PC-3 (cell line): Measurements from ENCODE around the gene MTG1. TPM values are rescaled to one million over a fixed set of nuclear protein-coding genes. Genes with fewer than 3 reads are reported as not detected.

ENCODE experiments used
- ATAC-seq: fragments of 200-7000 bp; cut with Tn5 transposase; 2 replicates; pipeline ENCODE4 v1.9.1; 2020; ENCODE audit warnings: mild to moderate bottlenecking, moderate library complexity
- BruUV-seq: library from RNA; stranded (reverse); fragments of 400-500 nt; replicated peaks from 2 replicates; lab custom pipeline; 2021; lab: Mats Ljungman, UMichigan
- CTCF ChIA-PET: fragments of 300-600 bp; sonication (Branson Sonifier 250); formaldehyde crosslinking; loops from one replicate; lab custom pipeline; 2022; ENCODE audit warnings: antibody characterized with exemption; lab: Charles Lee
- POLR2A ChIA-PET: fragments of 300-600 bp; sonication (Branson Sonifier 250); formaldehyde crosslinking; loops from one replicate; lab custom pipeline; 2022; ENCODE audit warnings: antibody characterized with exemption; ENCODE audit not compliant: unreplicated experiment; lab: Charles Lee
- DNase-seq: peaks from one replicate; pipeline ENCODE4 v3.0.0-alpha.2; 2015
- H2AFZ ChIP-seq: fragments of 300-600 bp; sonication (generic); 2 replicates; pipeline ENCODE4 v1.6.0; 2016; ENCODE audit warnings: antibody characterized with exemption, low read length
- H3F3A ChIP-seq: fragments of 300-600 bp; sonication (generic); one replicate; pipeline ENCODE4 v1.6.0; 2017; ENCODE audit warnings: antibody characterized with exemption, low read length, control low read depth, mild to moderate bottlenecking; ENCODE audit not compliant: unreplicated experiment
- H3K27ac ChIP-seq: fragments of 300-600 bp; sonication (generic); 2 replicates; pipeline ENCODE4 v1.5.1; 2016; ENCODE audit warnings: mild to moderate bottlenecking, low read length
- H3K27me3 ChIP-seq: fragments of 300-600 bp; sonication (generic); 2 replicates; pipeline ENCODE4 v1.6.1; 2016; ENCODE audit warnings: low read length, mixed read lengths
- H3K36me3 ChIP-seq: fragments of 300-600 bp; sonication (generic); 2 replicates; pipeline ENCODE4 v1.6.1; 2016; ENCODE audit warnings: low read depth, mixed run types, low read length, mixed read lengths
- H3K4me1 ChIP-seq: fragments of 300-600 bp; sonication (generic); 2 replicates; pipeline ENCODE4 v1.5.1; 2016; ENCODE audit warnings: low read length; ENCODE audit not compliant: insufficient read depth
- H3K4me2 ChIP-seq: fragments of 300-600 bp; sonication (generic); 2 replicates; pipeline ENCODE4 v1.6.0; 2016; ENCODE audit warnings: low read length
- H3K4me3 ChIP-seq: fragments of 300-600 bp; sonication (generic); 2 replicates; pipeline ENCODE4 v1.5.1; 2016; ENCODE audit warnings: mild to moderate bottlenecking, low read length, mixed read lengths
- H3K79me2 ChIP-seq: fragments of 300-600 bp; sonication (generic); 2 replicates; pipeline ENCODE4 v1.6.1; 2017; ENCODE audit warnings: low read length, mixed read lengths
- H3K9ac ChIP-seq: fragments of 300-600 bp; sonication (generic); 2 replicates; pipeline ENCODE4 v1.6.0; 2016; ENCODE audit warnings: mild to moderate bottlenecking, low read length
- H3K9me2 ChIP-seq: fragments of 300-600 bp; sonication (generic); replicated peaks from 2 replicates; pipeline ENCODE4 v1.6.1; 2016; ENCODE audit warnings: mixed run types, low read length, mixed read lengths
- H3K9me3 ChIP-seq: fragments of 300-600 bp; sonication (generic); 2 replicates; pipeline ENCODE4 v1.6.1; 2016; ENCODE audit warnings: low read length, mixed read lengths
- H4K20me1 ChIP-seq: fragments of 300-600 bp; sonication (generic); 2 replicates; pipeline ENCODE4 v1.6.1; 2016; ENCODE audit warnings: low read length, mixed read lengths
- EZH2 ChIP-seq: fragments of 300-600 bp; sonication (generic); IDR thresholded peaks from one replicate; pipeline ENCODE4 v1.6.1; 2017; ENCODE audit warnings: antibody characterized with exemption, mild to moderate bottlenecking, low read length; ENCODE audit not compliant: unreplicated experiment
- EZH2phosphoT487 ChIP-seq: fragments of 300-600 bp; sonication (generic); IDR thresholded peaks from 2 replicates; pipeline ENCODE4 v1.6.1; 2018; ENCODE audit warnings: mild to moderate bottlenecking, antibody characterized with exemption, low read length, borderline replicate concordance
- intact Hi-C: fragments of 100-400 bp; cut with micrococcal nuclease; formaldehyde crosslinking; loops from 2 replicates; pipeline ENCODE4 v1.9.0; 2023
- total RNA-seq: library from RNA; depleted of rRNA; stranded (reverse); fragments of >200 nt; gene quantifications from 2 replicates; pipeline ENCODE4 v1.2.3, GENCODE V29; 2014
- TF ChIP-seq, protein P1 (sequence below): fragments of 300-600 bp; sonication (generic); conservative IDR thresholded peaks from 2 replicates; pipeline ENCODE4 v1.5.1; 2017; ENCODE audit warnings: antibody characterized with exemption, low read depth, mild to moderate bottlenecking, low read length

Gene MTG1
- total RNA-seq, 1 experiment from 2014 or later = 39.4 TPM

DNA sequence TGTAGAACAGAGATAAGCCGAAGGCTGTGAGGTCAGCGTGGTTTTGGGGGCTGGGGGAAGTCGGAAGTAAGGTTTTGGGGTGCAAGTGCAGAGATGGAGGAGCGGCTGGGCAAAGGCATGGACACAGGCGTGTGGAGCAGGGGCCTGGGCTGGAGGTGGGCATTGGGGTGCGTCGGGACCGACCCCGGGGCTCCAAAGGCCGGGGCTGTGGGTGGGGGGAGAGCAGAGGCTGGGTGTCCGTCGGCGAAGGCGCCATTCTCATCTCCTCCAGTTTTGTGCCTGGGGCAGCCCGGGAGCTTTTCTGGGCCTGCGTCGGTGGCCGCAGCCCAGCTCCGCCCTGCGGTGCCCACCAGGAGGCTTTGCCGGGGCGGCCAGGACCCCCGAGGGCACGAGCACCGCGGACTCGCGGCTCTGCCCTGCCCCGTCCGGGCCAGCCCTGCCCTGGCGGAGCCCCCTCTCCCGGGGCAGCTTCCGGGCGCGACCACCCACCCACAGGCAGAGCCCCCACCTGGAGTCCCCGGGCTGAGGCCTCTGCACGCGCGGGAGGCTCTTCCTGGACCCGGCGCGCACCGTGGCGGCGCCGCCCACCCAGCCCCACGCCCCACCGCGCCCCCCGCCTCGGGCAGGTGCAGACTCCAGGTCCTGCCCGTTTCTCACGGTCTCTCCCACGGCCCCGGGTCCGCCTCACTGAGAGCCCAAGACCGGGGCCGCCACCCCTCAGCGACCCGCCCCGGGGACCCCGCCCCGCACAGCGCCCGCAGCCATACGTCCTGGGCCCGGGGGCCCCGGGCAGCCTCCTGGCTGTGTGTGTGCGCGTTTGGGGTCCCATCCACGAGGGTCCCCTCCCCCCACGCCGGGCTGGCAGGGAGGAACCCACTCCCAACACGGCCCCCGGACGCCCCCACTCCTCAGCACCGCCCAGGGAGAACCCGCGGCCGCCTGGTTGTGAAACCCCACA is 52.1 kb downstream of the MTG1 start:
- POLR2A ChIA-PET = no interaction called here
- Histone ChIP-seq H3K79me2 (no peaks in the 10 kb centered on the region), H3K9ac (no peak overlapping the region), H3K27me3 (no peaks in the 10 kb centered on the region), H3K9me3 (peaks cover 8% of the 10 kb centered on the region; the same call in 1 of the 2 replicates), H3F3A (no peaks in the 10 kb centered on the region), H4K20me1 (no peaks in the 10 kb centered on the region), H3K36me3 (no peaks in the 10 kb centered on the region; the same call in 1 of the 2 replicates), H3K4me3 (no peak overlapping the region), H3K9me2 (no peaks in the 10 kb centered on the region), H3K4me2 (no peak overlapping the region), H3K27ac (no peak overlapping the region), H2AFZ (no peak overlapping the region), H3K4me1 (no peaks in the 10 kb centered on the region)
- no TSS peak for BruUV-seq
- ATAC-seq (no peak), DNase-seq (no peak)
- TF ChIP-seq EZH2phosphoT487 (no peak), EZH2 (no peak)
- TF ChIP-seq, protein P1, sequence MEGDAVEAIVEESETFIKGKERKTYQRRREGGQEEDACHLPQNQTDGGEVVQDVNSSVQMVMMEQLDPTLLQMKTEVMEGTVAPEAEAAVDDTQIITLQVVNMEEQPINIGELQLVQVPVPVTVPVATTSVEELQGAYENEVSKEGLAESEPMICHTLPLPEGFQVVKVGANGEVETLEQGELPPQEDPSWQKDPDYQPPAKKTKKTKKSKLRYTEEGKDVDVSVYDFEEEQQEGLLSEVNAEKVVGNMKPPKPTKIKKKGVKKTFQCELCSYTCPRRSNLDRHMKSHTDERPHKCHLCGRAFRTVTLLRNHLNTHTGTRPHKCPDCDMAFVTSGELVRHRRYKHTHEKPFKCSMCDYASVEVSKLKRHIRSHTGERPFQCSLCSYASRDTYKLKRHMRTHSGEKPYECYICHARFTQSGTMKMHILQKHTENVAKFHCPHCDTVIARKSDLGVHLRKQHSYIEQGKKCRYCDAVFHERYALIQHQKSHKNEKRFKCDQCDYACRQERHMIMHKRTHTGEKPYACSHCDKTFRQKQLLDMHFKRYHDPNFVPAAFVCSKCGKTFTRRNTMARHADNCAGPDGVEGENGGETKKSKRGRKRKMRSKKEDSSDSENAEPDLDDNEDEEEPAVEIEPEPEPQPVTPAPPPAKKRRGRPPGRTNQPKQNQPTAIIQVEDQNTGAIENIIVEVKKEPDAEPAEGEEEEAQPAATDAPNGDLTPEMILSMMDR = no peak
- intact Hi-C loops = no loop called here
- CTCF ChIA-PET = no interaction called here

DNA sequence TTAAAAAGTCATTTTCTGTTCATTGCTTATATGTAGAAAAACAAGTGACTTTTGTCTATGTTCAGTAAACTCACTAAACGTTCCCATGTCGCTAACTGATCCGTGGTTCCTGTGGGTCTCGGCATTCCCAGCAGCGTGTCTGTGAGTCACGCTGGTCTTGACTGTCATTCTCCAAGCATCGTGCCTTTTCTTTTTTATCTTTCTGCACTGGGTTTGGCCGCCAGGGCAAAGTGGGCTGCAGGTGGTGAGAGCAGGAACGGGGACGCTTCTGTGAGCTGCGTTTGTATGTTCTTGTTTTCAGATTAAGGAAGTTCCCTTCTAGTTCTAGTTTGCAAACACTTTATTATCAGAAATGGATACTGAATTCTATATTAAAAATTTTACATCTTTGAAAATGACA is 53.0 kb downstream of the MTG1 start:
- ATAC-seq = no peak
- H3K79me2 ChIP-seq = no peaks in the 10 kb centered on the region
- no peak overlapping the region for H3K9ac ChIP-seq
- H3K4me2 ChIP-seq = no peak overlapping the region
- CTCF ChIA-PET = no interaction called here
- H3K27me3 ChIP-seq = no peaks in the 10 kb centered on the region
- no peak overlapping the region for H3K4me3 ChIP-seq
- no peaks in the 10 kb centered on the region; the same call in 1 of the 2 replicates for H3K36me3 ChIP-seq
- H3K27ac ChIP-seq = no peak overlapping the region
- POLR2A ChIA-PET = no interaction called here
- H2AFZ ChIP-seq = no peak overlapping the region
- no peak for TF ChIP-seq EZH2
- peaks cover 8% of the 10 kb centered on the region; the same call in 1 of the 2 replicates for H3K9me3 ChIP-seq
- DNase-seq = no peak
- no TSS peak for BruUV-seq
- H3F3A ChIP-seq = no peaks in the 10 kb centered on the region
- H3K4me1 ChIP-seq = no peaks in the 10 kb centered on the region
- intact Hi-C loops = no loop called here
- no peaks in the 10 kb centered on the region for H3K9me2 ChIP-seq
- H4K20me1 ChIP-seq = no peaks in the 10 kb centered on the region

DNA sequence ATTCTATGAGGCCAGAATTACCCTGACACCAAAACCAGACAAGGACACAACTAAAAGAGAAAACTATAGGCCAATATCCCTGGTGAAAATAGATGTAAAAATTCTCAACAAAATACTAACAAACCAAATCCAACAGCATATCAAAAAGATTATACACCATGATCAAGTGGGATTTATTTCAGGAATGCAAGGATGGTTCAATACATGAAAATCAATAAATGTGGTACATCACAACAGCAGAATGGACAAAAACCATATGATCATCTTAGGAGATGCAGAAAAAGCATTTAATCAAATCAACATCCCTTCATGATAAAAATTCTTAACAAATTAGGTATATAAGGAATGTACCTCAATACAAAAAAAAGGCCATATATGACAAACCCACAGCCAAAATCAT is 54.2 kb downstream of the MTG1 start:
- CTCF ChIA-PET = no interaction called here
- Histone ChIP-seq H4K20me1 (no peaks in the 10 kb centered on the region), H3F3A (no peaks in the 10 kb centered on the region), H3K9me2 (no peaks in the 10 kb centered on the region), H3K27ac (no peak overlapping the region), H3K9ac (no peak overlapping the region), H3K4me2 (no peak overlapping the region), H3K79me2 (no peaks in the 10 kb centered on the region), H2AFZ (no peak overlapping the region), H3K36me3 (no peaks in the 10 kb centered on the region; the same call in 1 of the 2 replicates), H3K27me3 (no peaks in the 10 kb centered on the region), H3K9me3 (peaks cover 8% of the 10 kb centered on the region; the same call in 1 of the 2 replicates), H3K4me1 (no peaks in the 10 kb centered on the region), H3K4me3 (no peak overlapping the region)
- no peak for TF ChIP-seq EZH2
- no peak for TF ChIP-seq EZH2phosphoT487
- TF ChIP-seq, protein P1 = no peak
- DNase-seq (no peak), ATAC-seq (no peak)
- POLR2A ChIA-PET = no interaction called here
- no TSS peak for BruUV-seq
- intact Hi-C loops = no loop called here
